GM19043 (cell line): ENCODE results near the gene AGPAT3.

Experiments used
- ATAC-seq: cut with Tn5 transposase; IDR thresholded peaks from one replicate; pipeline ENCODE4 v1.9.1; 2021; ENCODE audit warnings: low read depth; ENCODE audit not compliant: unreplicated experiment

AGPAT3 gene

DNA sequence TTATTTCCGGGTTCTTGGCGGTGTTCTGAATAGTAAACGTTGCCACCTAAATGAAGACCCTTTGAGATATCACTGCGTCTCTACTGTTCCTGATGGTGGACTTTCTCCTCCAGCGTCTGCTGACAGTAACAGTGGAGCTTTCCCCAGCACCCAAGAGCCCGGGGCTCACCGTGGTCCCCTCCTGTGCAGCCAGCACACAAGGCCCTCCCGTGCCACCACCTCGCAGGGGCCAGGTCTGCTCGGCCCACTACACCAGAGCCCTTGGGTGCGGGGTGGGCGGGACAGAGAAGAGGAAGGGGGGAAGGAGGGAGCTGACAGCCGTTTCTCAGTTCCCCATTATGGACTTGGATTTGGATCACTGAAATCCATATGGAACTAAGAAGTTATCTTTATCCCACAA lies 85.9 kb downstream of the AGPAT3 start:
- no peak for ATAC-seq

DNA sequence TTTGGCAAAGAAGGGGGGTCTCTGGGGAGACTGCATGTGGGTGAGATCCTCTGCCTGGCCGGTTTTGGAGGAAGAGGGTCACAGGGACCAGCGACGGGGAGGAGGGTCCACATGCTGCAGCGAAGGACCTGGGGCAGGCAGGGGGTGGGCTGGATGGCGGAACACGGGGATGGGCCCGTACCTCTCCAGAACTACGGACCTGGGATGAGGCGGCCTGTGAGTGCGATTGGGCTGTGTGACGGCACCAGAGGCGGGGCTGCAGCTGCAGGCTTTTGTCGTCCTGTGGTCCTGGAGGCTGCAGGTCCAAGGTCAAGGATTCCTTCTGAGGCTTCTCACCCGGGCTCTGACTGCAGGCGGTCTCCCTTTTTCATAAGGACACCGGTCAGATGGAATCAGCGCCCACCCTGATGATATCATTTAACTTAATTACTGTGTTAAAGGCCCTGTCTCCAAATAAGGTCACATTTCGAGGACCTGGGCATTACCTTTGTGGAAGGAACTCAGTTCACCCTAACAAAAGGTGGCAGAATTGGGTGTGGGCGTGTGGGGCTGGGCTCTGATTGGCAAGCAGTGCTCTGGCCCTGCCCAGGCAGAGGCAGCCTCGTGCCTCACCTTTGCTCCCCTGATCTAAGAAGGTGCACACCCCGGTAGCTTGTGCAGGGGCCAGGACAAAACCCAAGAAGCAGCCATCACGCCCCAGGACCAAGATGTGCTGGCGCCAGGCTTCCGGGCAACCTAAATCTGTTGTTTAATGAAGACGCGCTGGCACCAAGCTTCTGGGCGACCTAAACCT lies 87.1 kb downstream of the AGPAT3 start:
- ATAC-seq = no peak

DNA sequence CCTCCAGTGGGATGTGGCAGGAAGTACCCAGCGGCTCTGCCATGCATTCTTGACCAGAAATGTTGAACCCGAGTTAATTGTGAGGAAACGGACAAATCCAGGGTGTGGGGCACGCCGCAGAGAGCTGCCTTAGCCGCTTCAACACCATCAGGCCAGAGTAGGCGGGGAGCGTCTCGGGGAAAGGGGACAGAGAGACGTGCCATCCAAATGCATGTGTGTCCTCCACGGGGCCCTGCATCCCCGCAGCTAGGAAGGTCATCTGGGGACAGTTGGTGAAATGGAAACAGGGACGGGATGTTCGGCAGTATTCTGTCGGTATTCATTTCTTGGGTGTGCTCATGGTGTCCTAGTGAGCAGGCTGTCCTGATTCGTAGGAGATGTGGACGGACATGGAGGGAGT lies 88.0 kb downstream of the AGPAT3 start:
- ATAC-seq = no peak

DNA sequence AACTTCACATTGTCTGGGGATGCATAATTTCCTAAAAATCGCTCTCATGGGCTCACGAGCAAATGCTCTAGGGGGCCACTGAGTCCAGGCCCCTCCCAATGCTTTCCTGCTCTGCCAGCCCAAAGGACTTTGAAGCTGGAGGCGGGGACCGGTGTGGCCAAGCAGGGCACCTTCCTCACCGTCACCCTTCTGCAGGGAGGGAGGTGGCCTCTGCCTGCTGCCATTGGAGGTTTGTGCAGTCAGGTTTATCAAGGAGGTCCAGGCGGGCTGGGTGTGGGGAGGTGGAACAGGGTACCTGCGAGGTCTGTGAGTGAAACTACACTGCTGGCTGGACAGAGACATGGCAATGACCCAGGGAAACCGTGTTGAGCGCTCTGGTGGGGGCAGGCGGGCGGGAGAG lies 89.0 kb downstream of the AGPAT3 start:
- no peak for ATAC-seq

DNA sequence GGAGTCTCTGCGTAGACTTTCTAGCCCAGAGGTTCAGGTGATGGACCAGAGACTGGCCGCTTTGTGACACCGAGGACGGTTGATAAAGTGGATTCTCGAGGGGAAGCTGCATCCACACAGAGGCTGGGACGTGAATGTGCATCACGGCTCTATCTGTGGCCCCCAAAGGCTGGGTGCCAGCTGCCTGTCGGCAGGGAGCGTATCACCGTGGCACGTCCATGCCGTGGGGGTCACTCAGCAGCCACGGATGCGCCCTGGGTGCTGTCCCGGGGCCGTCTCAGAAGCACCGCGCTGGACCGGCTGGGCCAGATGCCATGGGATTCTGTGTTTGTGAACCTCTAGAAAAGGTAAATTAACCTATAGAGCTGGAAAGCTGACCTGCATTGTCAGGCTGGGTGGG lies 89.9 kb downstream of the AGPAT3 start:
- no peak for ATAC-seq

DNA sequence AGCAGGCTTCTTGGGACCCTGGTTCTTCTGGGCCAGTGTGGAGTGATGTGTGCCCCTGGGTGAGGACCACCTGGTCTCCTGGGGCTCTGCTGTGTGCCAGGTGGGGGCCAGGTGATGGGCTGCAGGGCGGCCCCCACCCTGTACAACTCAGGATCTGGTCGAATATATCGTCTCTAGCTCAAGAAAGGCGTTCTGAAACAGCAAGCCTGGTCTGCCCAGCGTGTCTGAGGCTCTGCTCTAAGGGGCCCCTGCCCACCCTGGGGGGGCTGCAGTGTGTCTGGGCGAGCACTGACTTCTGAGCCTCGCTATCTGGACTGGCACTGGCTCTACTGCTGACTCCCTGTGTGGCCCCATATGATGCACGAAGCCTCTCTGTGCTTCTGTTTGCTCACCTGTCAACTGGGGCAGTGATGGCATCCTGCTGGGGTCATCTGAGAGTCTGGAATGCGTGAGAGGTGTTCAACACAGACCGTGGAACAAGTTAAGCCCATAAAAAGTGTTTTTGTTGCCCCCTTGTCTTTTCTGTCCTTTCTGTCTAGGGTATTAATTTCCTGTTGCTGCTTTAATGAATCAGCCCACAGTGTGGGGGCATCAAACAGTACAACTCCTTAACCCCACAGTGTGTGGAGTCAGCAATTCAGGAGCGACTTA lies 91.1 kb downstream of the AGPAT3 start:
- ATAC-seq = no peak

DNA sequence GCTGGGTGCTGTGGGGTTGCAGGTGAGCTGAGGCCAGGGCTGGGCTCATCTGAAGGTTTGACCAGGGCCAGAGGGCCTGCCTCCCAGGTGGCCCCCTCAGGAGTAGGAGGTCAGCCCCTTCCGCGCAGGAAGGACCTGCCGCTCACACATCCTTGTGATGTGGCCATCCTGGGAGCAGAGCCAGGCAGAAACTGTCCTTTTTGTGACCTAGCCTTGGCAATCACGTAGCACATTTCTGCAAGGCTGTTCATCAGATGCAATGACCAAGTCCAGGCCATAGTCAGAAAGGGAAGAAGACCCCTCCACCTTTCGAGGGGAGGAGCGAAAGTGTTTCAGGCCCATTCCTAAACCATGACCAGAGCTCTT lies 91.6 kb downstream of the AGPAT3 start:
- ATAC-seq = no peak

DNA sequence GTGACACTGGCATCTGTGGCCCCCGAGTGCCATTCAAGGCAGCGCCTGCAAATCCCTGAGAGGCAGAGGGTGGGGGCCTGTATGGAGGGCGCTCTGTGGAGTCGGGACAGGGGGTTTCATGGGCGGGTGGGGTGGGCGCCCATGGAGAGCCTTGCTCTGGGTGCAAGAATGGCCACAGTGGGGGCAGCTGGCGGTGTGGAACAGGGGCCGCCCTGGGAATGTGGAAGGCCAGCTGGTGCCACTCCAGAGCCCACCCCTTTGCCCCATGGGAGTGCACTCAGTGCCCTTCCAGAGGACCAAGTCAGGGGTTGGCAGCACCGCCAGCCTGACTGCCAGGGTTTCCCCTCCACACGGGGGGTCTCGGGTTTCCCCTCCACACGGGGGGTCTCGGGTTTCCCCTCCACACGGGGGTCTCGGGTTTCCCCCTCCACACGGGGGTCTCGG lies 92.1 kb downstream of the AGPAT3 start:
- no peak for ATAC-seq

DNA sequence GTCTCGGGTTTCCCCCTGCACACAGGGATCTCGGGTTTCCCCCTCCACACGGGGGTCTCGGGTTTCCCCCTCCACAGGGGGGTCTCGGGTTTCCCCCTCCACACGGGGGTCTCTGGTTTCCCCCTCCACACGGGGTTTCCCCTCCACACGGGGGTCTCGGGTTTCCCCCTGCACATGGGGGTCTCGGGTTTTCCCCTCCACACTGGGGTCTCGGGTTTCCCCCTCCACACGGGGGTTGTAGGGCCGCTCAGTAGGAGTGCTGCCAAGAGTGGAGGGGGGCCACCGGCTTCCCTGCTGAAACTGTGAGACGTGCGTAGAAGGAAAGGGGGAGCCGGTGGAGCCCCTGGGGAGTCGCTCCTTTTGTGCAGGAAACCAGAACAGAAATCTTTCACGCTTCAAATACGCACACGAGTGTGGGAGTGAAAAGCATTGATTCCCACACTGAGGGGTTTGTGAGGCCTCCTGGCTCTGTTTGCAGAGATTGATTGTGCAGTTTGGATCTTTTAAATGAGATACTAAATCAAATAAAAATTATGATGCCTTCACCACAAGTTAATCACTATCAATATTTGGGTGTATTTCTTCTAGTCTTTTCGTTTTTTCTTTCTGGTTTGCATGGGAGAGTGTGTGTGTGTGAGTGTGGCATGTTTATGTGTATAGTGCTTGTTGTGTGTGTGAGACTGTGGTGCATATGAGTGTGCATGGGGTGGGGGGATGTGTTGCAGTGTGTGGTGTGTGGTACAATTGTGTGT lies 92.8 kb downstream of the AGPAT3 start:
- no peak for ATAC-seq

DNA sequence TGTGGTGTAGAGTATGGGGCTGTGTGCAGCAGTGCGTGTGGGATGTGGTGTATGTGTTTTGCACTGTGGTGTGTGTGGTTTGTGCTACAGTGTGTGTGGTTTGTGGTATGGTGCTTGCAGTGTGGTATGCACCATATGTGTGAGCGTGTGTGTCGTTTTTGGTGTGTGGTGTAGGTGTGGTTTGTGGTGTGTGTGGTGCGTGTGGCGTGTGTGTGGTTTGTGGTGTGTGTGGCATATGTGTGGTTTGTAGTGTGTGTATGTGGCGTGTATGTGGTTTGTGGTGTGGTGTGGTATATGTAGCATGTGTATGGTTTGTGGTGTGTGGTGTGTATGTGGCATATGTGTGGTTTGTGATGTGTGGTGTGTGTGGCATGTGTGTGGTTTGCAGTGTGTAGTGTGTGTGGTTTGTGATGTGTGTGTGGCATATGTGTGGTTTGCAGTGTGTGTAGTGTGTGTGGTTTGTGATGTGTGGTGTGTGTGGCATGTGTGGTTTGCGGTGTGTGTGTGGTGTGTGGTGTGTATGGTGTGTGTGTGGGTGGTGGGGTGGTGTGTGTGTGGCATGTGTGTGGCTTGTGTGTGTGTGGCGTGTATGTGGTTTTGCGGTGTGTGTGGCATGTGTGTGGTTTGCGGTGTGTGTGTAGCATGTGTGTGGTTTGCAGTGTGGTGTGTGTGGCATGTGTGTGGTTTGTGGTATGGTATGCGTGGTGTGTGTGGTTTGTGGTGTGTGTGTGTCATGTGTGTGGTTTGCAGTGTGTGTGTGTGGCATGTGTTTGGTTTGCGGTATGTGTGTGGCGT lies 93.5 kb downstream of the AGPAT3 start:
- no peak for ATAC-seq

DNA sequence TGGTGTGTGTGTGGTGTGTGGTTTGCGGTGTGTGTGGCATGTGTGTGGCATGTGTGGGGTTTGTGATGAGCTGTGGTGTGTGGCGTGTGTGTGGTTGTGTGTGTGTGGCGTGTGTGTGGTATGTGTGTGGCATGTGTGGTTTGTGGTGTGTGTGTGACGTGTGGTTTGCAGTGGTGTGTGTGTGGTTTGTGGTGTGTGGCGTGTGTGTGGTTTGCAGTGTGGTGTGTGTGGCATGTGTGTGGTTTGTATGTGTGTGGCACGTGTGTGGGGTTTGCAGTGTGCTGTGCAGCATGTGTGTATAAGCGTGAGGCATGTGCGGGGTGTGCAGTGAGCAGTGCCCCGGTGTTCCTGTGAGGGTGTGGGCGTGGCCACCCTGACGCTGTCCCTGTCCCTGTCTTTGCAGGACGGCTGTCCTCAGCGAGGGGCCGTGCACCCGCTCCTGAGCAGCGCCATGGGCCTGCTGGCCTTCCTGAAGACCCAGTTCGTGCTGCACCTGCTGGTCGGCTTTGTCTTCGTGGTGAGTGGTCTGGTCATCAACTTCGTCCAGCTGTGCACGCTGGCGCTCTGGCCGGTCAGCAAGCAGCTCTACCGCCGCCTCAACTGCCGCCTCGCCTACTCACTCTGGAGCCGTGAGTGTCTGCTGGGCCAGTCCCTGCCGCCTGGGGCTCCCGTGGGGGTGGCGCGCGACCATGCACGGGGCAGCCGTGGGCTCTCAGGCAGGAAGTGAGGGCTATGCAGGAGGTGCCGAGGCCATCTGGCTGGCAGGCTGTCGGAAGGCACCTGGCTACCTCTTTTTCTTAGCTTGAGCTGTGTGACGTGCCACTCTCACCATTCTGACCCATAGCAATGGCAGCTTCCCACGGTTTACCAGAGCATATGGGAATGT lies 94.5 kb downstream of the AGPAT3 start:
- ATAC-seq = no peak

DNA sequence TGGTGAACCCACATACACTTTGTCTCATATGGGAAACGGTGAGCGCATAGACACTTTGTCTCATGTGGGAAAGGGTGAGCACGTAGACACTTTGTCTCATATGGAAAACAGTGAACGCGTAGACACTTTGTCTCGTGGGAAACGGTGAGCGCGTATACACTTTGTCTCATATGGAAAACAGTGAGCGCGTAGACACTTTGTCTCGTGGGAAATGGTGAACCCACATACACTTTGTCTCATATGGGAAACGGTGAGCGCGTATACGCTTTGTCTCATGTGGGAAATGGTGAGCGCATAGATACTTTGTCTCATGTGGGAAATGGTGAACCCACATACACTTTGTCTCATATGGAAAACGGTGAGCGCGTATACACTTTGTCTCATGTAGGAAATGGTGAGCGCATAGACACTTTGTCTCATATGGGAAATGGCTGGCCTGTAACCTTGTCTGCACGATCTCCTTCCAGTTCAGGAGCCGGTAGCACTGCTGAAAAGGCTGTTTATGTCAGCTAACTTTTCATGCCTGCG lies 96.4 kb downstream of the AGPAT3 start:
- no peak for ATAC-seq

DNA sequence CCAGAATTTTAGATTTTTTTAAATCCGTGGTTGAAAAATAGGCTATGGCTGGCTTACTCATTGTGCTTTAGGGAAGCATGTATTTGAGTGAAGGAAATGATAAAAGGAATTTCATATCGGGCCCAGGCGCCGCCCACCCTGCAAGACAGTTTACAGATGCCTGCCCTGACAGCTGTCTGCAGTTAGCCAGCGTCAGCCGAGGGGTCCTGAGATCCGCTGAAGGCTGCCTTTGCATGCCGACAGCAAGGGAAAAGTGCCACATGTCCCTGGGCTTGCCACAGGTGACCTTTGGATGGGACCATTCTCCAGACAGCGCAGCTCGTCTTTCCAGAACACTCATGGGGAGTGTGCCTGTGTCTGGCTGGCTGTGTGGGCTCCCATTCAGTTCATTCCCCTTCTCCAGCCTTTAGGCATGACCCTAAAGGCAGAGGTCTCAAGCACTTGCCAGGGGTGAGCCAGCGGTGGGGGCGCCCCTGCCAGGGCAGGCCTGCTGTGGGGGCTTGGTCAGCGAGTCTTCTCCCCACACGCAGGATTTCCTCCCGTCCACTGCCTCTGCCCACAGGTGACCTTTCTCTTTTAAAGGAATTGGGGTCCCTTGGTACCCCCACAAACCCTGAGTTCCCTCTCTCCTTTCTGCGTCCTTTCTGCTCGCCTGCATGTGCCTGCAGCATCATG lies 101.0 kb downstream of the AGPAT3 start:
- no peak for ATAC-seq

DNA sequence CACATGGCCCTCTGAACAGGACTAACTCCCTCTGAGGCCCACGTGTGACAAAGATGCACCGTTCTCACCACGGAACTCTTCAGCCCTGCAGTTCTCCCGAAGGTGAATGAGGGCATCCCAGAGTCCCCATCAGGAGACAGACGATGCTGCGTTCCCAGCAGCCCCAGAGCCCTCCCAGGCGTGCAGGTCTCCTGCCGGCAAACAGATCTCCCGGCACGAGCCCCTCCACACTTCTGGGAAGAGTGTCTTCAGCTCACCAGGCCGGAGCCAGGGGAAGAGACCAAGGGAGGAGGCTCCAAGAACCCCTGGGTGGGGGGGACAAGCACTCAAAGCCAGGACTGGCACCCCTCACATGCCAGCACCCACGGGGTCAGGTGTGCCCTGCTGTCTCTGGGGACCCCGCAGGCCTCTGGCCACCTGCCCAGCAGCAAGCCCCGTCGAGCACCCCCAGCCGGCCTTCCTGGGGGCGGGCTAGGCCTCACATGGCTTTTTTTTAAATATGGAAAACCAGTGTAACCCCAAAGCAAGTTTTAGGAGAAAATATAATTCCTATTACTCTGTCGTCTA lies 102.0 kb downstream of the AGPAT3 start:
- no peak for ATAC-seq

DNA sequence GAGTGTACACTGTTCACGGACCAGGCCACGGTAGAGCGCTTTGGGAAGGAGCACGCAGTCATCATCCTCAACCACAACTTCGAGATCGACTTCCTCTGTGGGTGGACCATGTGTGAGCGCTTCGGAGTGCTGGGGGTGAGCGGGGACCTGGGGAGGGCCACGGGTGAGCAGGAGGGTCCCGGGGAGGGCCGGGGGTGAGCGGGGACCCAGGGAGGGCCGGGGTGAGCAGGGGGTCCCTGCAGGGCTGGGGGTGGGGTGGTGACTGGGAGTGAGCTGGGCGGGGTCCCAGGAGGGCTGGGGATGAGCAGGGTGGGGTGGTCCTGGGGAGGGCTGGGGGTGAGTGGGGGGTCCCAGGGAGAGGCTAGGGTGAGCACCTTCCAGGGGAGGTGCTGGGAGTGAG lies 103.0 kb downstream of the AGPAT3 start:
- no peak for ATAC-seq

DNA sequence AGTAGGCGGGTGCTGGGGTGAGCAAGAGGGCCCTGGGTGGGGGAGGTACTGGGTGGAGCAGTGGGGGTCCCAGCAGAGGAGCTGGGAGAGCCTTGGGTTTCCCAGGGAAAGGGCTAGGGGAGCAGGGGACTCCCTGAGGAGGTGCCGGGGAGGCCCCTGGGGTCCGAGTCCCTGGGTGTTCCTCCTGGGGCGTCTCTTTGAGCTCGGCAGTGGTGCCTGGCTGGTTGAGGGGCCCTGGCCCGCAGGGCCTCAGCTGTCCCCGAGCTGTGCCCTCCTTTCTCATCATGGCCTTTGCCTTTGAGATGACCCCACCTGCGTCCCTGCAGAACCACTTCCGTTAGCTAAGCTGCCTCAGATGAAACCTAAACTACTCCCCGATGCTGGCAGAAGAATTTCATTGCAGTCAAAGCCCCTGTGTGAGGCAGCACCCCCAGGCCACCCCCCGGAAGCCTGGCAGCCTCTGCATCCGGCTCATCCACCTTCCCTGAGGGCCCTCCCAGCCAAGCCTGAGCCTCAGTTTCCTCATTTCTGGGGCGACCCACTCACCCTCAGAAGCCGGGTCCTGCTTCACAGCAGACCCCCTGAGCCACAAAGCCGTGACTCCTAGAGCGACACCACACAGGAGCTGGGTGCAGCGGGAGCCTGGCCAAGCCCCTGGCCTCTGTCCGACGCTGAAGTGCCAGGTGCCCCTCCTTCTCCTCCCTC lies 103.5 kb downstream of the AGPAT3 start:
- no peak for ATAC-seq

DNA sequence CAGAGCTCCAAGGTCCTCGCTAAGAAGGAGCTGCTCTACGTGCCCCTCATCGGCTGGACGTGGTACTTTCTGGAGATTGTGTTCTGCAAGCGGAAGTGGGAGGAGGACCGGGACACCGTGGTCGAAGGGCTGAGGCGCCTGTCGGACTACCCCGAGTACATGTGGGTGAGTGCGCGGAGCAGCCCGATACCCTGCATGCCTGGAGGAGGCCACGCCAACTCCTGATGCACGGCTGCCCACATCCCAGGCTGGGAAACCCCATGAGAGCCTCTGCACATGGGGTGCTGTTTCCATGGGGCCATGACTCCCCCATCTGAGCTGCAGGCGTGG lies 104.1 kb downstream of the AGPAT3 start:
- no peak for ATAC-seq

DNA sequence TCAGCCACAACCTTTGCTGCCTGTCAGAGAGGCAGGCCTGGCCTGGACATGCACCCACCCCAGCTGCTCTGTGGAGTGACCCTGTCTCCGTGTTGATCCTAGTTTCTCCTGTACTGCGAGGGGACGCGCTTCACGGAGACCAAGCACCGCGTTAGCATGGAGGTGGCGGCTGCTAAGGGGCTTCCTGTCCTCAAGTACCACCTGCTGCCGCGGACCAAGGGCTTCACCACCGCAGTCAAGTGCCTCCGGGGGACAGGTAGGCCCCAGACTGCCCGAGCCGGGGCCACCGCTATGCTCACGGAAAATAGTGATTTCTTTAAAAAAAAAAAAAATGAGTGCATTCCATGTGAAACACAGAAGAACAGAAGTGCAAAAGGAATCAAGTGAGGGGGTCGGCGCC lies 105.5 kb downstream of the AGPAT3 start:
- no peak for ATAC-seq
